ENCODE measurements around the gene PHF12.
A peak's percentile ranks its signal among the peaks of the same experiment; 100 is the strongest.
"Not testable (repeated sequence)": the region's sequence is repeated elsewhere in the genome, so short reads cannot be mapped to it uniquely, and the experiment has no call there.

PHF12 gene

GRCh38 chr17:28953444-28954118, 2.3 kb upstream of the PHF12 start:
- DNase-seq (ENCODE audit: low spot score) = no peak

- peak; percentile 100 for DNase-seq (ENCODE audit: low spot score)
Measured at GRCh38 chr17:28951991-28952975, 965 bp upstream of the PHF12 start.

- DNase-seq (ENCODE audit: low spot score) = peak; percentile 49
Measured at GRCh38 chr17:28950752-28951427, 428 bp downstream of the PHF12 start.

GRCh38 chr17:28950017-28950751, 1.1 kb downstream of the PHF12 start:
- peak; percentile 57 for DNase-seq (ENCODE audit: low spot score)

GRCh38 chr17:28949185-28950016, 1.9 kb downstream of the PHF12 start:
- peak; percentile 68 for DNase-seq (ENCODE audit: low spot score)

GRCh38 chr17:28948873-28949184, 2.5 kb downstream of the PHF12 start:
- no peak for DNase-seq (ENCODE audit: low spot score)

- no peak for DNase-seq (ENCODE audit: low spot score)
Measured at GRCh38 chr17:28948342-28948741, 3.0 kb downstream of the PHF12 start.

GRCh38 chr17:28947639-28948038, 3.7 kb downstream of the PHF12 start:
- DNase-seq (ENCODE audit: low spot score) = no peak

GRCh38 chr17:28946239-28946638, 5.1 kb downstream of the PHF12 start:
- no peak for DNase-seq (ENCODE audit: low spot score)

- DNase-seq (ENCODE audit: low spot score) = no peak
Measured at GRCh38 chr17:28944862-28945741, 6.2 kb downstream of the PHF12 start.

- no peak for DNase-seq (ENCODE audit: low spot score)
Measured at GRCh38 chr17:28944343-28944742, 7.0 kb downstream of the PHF12 start.

GRCh38 chr17:28942925-28943324, 8.4 kb downstream of the PHF12 start:
- DNase-seq (ENCODE audit: low spot score) = no peak

GRCh38 chr17:28941251-28941650, 10.1 kb downstream of the PHF12 start:
- no peak for DNase-seq (ENCODE audit: low spot score)

GRCh38 chr17:28940675-28941074, 10.6 kb downstream of the PHF12 start:
- DNase-seq (ENCODE audit: low spot score) = peak; percentile 54

- DNase-seq (ENCODE audit: low spot score) = no peak
Measured at GRCh38 chr17:28940142-28940541, 11.2 kb downstream of the PHF12 start.

GRCh38 chr17:28938552-28938951, 12.8 kb downstream of the PHF12 start:
- DNase-seq (ENCODE audit: low spot score) = peak; percentile 78

GRCh38 chr17:28937044-28937729, 14.1 kb downstream of the PHF12 start:
- DNase-seq (ENCODE audit: low spot score) = peak; percentile 94

GRCh38 chr17:28935744-28936460, 15.4 kb downstream of the PHF12 start:
- DNase-seq (ENCODE audit: low spot score) = no peak

GRCh38 chr17:28934508-28934907, 16.8 kb downstream of the PHF12 start:
- not testable (repeated sequence) for DNase-seq (ENCODE audit: low spot score)
